ENCODE measurements around the gene LOXL1.
A peak's percentile ranks its signal among the peaks of the same experiment; 100 is the strongest.

LOXL1 gene

DNA sequence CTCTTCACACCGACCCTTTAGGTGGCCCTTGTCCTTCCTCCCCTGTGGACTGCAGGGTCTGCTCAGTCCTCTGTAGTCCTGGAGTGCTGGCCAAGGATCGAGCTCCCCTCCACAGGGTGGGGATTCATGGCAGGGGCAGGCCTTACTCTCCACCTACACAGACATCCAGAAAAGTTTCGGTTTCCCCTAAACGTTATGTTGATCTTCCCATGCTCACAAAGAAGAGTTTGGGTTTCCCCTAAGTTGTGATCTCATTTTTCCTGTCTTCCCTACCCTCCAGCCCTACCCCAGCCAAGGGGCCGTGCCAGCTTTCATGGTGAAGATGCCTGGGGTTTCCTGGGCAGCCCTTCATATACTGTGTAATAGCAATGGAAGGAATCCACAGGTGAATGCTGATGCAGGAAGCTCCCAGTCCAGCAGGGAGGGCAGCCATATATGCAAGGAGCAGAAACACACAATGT lies 55.5 kb downstream of the LOXL1 start:
- peak; percentile 33 to 34 for ATAC-seq

DNA sequence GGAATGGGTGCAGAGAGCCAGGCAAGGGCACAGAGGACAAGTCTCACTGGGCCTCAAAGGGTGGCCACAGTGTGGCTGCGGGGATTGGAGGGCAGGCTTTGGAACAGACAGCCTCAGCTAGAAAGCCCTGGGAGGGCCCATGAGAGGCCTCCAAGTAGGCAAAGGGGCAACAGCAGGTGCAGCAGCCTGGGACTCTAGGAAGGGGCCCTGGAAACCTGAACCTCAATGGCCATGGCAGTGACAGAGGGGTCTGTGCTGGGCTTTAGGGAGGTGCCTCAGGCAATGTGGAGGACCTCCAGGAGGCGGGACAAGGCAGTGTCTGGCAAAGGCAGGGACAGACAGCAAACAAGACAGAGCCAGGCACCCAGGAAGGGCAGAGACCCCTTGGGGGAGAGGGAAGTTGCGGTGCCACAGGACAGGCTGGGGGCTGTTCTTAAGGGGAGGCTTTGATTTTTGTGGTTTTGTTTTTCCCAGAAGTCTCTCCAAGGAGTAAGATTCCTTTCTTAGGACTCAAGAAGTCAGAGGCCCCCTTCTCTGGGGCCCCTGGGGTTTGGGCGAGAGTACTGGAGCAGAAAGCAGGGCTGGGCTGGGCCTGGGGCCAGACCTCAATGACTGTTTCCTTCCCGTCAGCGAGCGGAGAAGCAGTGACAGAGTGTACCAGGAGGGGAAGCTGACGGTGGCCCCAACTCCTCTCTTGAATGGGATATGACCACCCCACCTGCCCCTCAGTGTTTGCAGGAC lies 56.1 kb downstream of the LOXL1 start:
- peak in 1 of 2 donors; percentile 50 for ATAC-seq

DNA sequence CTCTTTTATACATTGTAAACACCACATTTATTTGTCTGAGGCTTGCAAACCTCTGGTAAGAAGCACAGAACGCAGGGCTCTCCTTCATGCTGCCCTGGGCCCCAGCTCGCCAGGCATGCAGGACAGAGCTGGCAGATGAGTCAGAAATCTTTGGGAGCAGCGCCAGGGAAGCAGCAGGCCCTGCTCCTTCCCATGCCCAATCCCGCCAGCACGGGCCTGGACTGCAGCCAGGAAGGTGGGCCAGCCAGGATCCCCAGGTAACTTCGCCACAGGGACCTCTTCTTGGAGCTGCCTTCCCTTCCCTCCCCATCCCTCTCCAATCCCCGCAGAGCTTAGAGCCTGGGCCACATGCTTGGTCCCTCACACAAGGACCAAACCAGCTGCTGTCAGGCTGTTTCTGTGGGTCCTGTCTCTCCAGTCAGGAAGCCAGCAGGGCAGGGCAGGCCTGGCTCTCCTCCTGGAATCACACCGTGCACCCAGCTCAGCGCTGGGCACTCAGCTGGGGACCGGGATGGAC lies 57.0 kb downstream of the LOXL1 start:
- ATAC-seq = no peak

DNA sequence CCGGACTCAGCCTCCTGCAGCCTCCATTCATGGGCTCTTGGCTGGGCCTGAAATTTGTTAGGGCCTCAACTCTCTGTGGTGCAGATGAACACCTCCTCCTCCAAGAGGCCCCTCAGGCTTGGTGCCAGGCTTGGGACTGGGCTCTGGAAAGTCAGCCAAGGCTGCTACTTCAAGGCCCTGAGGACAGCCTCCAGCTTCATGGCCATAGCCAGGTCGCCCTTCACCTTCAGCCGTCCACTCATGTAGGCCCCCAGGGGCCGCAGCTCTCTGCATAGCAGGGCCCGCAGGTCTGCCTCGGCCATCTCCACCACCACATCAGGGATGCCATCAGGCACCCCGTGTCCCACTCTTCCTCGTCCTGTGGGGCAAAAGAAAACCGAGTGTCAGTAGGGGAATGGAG lies 57.5 kb downstream of the LOXL1 start:
- no peak for ATAC-seq

DNA sequence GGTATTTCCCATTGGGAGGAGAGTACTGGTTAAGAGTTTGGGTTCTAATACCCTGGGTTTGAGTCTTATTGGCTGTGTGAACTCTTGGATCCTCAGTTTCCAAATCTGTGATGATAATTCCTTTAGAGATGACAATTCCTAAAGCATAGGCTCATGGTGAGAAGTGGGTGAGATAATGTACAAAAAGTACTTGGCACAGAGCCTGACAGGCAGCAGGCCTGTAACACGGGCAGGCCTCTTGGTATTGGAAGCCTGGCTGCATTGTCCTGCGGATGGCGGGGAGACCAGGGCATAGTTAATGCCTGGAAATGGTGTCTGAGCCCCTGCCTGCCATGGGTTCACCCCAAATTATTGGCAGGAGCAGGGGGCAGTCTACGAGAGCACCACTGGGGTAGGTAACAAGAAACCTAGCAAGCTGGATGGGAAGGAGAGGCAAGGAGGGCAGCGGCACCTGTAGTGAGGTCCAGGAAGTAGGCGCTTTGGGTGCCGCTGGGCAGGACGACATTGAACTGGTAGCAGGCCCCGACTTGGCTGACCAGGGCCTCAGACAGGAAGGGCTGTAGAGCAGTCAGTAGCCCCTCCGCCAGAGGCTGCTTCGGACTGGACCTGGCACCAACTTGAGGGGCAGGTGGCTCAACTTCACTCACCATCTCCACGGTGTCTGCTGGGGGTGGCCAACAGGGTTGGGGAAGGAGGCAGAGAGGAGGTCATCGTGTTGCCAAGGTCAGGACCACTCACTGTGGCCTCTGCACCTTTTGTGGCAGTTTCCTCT lies 58.1 kb downstream of the LOXL1 start:
- ATAC-seq = no peak

DNA sequence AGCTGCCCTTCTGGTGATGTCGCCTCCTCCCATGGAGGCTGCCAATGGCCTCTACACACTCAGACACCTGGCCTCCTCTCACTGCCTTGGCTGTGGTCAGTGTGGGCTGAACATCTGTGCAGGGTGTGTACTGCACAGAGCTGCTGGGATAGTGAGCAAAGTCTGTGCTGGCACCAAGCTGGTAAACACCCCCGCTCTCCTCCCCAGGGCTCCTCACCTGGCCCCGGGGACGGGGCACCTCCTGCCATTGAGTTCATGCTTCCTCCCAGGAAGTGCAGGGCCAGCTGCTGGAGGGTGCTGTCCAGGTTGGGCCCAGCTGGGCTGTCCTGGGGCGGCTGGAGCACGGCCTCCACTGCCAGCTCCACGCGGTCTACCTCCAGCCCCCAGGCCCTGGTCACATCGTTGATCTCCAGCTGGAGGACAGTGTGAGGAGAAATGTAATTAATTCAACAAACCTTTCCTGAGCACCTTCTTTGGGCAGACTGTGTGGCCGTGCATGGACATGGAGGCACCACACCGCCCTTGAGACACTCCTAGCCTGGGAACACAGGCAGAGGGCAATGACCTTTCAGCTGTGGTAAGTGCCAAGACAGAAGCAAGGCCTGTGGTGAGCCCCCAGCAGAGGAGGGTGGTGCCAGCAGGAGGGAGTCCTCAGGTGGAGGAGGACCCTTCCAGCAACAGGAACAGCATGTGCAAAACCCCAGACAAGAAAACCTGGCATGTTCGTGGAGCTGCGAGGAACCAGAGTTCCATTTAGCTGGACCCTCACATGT lies 59.0 kb downstream of the LOXL1 start:
- no peak for ATAC-seq

DNA sequence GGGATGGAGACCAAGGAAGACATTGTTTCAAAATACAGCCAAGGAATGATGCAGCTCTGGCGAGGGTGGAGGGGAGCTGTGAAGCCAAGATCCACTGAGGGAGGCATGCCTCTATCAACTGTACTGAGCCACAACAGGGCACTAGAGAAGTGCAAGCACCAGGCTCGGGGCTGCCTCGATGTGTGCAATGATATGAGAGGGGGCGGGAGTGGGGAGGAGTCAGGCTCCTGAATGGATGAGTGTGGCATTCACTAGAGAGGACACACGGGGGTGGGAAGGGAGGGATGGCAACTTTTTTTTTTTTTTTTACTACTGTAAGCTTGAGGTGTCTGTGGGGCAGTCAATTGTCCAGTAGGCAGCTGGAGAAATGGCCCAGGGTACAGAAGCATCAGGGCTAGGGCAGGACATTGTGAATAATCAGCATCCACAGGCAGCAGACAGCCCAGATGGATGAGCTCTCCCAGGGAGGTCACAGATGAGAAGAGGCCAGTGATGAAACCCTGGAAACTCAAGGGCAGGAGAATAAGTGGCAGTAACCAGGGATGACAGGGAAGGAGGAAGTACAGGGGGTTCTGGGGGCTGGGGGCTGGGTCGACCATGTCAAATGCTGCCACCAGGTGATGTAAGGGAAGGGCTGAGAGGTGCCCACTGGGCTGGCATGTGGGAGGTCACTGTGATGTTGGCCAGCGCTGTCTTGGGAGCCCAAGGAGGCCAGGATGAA lies 60.0 kb downstream of the LOXL1 start:
- ATAC-seq = no peak

DNA sequence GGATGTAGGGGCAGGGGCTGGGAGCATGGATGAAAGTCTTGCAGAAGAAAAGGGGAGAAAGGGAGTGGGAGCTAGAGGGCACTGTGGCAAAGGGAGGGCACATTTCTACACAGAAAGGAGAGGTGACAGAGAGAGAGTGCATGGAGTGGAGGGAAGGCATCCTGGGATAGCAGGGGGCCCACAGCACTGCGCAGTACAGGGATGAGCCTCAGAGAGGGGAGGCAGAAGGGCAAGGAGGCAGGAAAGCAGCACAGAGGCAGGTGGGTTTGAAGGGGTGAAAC lies 60.5 kb downstream of the LOXL1 start:
- ATAC-seq = no peak

DNA sequence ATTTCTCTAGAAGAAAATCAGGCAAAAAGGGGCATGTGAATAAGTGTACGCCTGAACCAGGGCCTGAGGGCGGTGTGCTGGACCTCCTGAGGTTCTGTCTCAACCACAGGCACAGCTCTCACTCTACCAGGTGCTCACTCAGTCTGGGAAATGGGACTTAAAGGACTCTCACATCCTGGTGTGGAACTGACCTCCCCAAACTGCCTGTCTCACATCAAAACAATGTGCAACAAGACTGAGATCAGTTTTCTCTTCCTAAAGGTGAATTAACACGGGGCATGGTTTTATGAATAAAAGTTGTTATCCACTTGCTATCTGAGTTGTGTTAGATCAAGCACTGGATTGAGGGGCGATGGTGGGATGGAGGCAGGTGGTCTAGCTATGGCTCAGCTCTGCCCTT lies 61.0 kb downstream of the LOXL1 start:
- no peak for ATAC-seq

DNA sequence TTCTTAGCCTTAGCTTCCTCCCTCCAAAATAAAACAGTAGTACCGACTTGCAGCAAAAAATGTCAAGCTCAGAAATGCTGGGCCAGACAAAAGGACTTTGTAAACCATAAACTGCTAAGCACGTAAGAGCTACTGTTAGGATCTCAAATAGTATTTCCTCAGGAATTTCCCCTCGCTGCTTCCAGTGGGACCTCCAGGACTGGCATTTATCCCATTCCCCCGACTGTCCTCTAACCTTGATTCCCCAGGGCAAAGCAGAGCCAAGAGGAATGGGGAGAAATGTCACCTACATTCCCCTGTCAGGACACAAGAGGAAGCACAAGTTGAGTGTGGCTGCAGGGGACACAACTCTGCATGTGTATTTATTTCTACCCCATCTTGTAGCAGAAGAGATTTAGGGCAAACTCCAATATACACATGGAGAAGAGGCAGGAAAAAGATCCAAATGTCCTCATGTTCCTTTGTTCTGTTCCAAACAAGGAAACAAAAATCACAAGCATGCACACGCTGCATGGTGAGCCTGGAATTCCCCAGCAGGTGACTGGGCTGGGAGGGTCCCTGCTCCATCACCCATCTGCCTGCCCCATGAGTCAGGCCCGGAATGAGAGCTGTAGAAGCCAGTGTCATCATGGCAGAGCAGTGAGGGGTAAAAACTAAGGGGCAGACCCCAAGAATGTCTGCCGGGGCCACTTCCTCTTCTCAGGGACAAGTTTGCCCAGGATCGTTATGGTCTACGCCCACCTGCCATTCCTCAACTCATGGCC lies 61.6 kb downstream of the LOXL1 start:
- ATAC-seq = no peak

DNA sequence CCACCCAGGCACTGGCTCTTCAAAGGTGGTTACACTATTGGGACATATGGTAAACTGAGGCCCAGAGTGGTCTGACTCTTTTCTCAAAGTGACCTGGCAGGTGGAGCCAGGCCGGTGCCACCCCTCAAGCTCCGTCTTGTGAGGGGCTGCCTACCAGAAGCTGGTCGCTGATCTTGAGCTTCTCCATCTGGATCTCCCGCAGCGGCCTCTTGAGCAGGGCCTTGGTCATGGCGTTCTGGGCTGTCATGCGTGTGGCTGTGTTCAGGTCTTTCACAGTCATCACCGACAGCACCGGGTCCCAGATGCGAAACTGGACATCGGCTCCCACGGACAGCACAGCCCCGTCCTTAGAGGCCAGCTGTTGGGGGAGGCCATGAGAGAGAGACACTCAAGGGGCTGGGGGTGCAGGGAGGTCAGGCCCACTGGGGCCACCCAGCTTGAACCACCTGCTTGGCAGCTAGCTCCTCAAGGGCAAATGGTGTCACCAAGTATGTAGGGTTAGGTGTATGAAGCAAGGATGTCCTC lies 62.2 kb downstream of the LOXL1 start:
- ATAC-seq = no peak

DNA sequence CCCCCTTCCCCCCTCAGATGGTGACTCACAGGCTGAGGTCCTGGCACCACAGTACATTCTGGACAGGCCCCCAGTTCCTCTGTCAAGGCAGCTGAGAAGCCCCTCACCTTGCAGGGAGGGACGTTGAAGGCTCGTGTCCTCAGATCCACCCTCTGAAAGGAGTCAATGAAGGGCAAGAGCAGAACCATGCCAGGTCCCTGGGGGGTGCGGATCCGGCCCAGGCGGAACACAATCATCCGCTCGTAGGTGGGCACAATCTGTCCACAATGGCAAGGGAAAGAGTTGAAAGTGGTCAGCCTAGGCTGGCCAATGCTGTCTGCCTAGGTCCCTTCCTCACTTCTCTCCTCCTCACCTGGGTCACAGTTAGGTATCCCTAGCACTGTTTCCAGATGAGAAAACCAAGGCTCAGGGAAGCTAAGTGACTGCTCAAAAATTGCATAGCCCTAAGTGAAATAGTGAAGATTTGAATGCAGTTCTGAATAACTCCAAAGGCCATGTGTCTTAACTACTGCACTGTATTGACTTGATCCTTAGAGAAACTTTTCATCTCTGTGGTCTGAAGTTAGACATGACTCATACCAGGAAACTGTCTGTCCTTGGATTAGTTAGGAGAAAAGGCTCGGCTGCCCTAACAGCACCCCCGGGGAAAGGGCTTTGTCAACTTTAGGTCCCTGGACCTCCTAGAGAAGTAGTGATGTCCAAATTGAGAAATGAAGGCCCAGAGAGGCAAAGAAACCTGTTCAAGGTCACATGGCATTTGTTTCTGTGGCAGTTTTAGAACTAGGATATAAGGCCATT lies 62.9 kb downstream of the LOXL1 start:
- no peak for ATAC-seq

DNA sequence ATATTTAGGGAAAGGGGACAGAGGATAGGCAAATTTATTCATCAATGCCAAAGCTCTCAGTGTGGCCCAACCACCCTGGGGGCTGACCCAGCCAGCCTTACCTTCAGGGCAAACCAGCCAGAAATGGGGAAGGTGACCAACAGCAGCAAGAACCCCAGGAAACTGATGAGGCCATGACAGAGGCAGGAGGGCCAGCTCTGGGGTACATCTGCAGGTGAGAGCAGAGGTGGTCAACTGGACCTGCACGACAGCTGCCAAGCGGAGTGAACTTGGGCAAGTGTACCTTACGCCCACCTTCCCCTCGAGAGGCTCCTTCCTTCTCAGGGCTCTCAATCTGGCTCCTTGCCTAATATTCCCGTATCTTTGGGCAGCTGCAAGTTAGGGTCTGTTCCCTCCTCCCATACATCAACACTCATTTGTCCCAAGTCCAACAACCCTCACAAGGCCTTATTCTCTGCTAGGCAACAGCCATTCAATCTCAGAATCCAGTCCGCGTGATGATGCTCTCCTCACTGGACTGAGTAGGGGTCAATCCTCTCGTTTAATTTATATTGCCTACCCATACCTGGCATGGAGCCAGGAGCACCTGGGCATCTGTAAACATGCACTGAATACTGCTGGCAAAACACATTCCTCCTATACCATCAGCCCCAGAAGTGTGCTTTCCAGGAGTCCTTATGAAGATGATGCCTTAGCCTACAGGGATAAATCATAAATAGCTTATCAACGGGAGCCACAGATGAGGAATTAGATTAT lies 64.2 kb downstream of the LOXL1 start:
- ATAC-seq = no peak

DNA sequence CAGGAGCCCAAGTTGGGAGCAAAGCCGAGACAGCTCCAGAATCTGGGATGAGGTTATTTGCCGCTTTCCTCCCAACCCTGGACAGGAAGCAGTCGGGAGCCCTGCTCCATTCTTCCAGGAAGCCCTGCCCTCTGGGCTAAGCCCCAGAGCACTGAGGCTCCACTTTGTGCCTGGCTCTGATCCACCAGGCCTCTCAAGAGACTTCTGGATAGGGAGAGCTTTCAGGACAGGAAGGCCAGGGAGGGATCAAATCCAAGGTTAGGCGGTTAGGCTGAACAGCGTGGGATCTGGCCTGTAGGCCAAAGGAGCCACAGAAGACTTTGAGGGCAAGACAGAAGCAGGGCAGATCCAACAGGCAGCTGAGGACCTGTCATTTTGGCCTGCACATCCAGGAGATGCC lies 65.0 kb downstream of the LOXL1 start:
- ATAC-seq = no peak

DNA sequence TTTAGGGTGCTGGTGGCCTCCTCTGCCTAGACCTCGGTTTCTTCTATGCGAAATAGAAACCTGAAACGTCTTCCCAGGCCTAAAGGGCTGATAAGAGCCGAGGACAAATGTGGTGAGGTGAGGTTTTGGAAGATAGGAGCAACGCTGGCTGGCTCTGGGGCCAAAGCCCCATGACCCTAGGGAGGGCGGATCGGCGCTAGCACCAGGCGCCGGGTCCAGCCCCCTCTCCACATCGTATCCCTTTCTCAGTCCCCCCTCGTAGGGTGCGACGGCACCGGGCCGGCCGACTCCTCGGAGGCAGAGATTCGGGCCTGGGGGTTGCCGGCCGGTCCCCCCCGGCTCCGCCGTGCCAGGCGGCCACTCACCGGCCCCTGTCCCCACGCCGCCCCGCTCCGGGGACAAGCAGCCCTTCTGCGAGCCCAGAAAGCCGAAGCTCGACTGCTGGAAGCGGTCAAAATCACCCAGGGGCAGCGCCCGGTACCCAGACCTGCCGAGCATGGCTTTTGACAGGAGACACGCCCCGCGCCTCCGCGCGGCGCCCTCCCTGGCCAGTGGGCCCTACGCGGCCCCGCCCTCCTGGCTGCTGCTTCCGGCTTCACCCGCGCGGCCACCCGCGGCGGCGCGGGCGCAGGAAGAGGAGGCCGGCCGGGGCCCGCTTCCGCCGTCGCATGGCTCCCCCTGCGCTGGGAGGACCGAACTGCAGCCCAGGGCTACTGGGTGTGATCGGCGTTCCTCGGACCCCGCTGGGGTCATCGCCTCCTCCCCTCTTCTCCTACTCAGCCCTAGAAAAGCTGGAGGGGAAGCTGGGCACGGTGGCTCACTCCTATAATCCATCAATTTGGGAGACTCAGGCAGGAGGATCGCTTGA lies 65.7 kb downstream of the LOXL1 start, which contains the start of gene STOML1:
Gene STOML1 (minus strand): TSS at position 570 of the 868 bp plus-strand sequence. CDS start 72 bp downstream, at position 498.
- peak; percentile 83 to 86 for ATAC-seq

DNA sequence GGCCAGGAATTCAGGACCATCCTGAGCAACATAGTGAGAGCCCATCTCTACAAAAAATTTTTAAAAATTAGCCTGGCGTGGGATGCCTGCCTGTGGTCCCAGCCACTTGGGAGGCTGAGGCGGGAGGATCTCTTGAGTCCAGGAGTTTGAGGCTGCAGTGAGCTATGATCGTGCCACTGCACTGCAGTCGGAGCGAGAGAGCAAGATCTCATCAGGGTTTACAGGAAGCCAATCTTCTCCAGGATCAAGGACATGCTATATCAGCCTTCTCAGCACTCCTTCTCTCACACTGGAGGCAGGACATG lies 66.3 kb downstream of the LOXL1 start:
- ATAC-seq = no peak

DNA sequence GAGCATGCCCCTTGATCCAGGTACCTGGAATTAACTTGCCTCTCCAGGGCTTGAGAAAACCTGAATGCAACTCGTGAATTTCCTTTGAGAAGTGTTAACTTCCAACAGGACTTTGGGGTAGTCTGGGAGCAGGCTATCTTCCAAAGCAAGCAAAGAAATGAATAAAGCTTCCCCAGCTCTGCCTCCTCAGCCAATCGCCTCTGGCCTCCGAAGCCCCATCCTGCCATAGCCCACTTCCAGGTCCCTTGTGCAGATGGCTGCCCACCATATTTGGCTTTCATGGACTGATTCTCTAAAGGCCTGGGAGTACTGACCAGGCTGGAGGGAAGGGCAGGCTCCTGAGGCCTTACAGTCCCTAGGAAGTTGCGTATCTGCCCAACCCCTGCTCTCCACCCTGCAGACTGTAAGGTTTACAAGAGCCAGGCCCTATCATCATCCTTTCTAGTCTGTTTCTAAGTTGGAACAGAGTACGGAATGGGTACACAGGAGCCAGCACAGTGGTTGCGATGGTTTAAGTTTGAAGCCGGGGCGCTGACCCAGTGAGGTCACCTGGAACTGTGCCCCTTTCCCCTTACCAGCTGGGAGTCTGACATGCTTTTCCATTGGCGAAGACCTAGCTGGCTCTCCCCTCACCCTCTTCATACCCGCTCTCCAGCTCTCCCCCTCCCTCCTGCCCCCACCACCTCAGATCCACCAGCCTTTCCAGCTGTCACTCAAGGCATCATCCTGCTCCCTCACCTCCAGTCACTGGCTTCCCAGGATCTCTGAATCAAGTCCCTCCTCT lies 67.1 kb downstream of the LOXL1 start:
- no peak for ATAC-seq

DNA sequence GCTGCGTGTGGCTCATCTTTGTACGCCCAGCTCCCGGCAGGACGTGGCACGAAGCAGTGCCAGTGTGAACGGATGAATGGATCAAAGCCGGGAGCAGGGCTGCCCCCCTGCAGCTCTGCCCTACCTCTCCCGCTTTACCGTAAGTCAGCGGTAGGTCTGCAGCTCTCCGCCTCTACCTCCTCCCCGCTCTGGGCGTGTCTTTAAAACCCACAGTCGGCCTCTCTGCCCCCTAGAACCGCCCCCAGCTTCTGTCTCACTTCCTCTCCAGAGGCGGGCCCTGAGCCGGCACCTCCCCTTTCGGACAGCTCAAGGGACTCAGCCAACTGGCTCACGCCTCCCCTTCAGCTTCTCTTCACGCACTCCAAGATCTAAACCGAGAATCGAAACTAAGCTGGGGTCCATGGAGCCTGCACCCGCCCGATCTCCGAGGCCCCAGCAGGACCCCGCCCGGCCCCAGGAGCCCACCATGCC lies 68.2 kb downstream of the LOXL1 start, which contains the start of gene PML:
Gene PML (plus strand): TSS at position 304 of the 471 bp plus-strand sequence. CDS start 97 bp downstream, at position 401.
- ATAC-seq = peak; percentile 84 to 85
